ENCODE data around the gene TENT4B.

Gene TENT4B

GRCh38 chr16:50260206-50261159 lies 107.4 kb downstream of the TENT4B start:
- DNase-seq, result no peak

- no peak for DNase-seq
Observed at GRCh38 chr16:50261160-50261706, 108.1 kb downstream of the TENT4B start.

- DNase-seq, result no peak
Observed at GRCh38 chr16:50261707-50262235, 108.7 kb downstream of the TENT4B start.

GRCh38 chr16:50263060-50263909 lies 110.2 kb downstream of the TENT4B start:
- no peak for DNase-seq

GRCh38 chr16:50263940-50264929 lies 111.1 kb downstream of the TENT4B start:
- no peak for DNase-seq

GRCh38 chr16:50265260-50265659 lies 112.2 kb downstream of the TENT4B start:
- DNase-seq, result peak; percentile 20

- no peak for DNase-seq
Observed at GRCh38 chr16:50265716-50266336, 112.7 kb downstream of the TENT4B start.

- peak; percentile 81 for DNase-seq
Observed at GRCh38 chr16:50266337-50267091, 113.4 kb downstream of the TENT4B start, which contains the start of gene ADCY7. Gene ADCY7, plus strand, starts transcription at chr16:50266551. Its CDS starts 21,629 bp downstream, at chr16:50288180.

- no peak for DNase-seq
Observed at GRCh38 chr16:50267151-50267631, 114.1 kb downstream of the TENT4B start.

GRCh38 chr16:50267651-50268050 lies 114.5 kb downstream of the TENT4B start:
- DNase-seq, result no peak

GRCh38 chr16:50268352-50268751 lies 115.2 kb downstream of the TENT4B start:
- DNase-seq, result no peak

GRCh38 chr16:50269061-50269705 lies 116.1 kb downstream of the TENT4B start:
- DNase-seq, result no peak

GRCh38 chr16:50269769-50270509 lies 116.8 kb downstream of the TENT4B start:
- DNase-seq, result no peak

- no peak for DNase-seq
Observed at GRCh38 chr16:50270510-50271147, 117.5 kb downstream of the TENT4B start.

- no peak for DNase-seq
Observed at GRCh38 chr16:50271148-50272041, 118.3 kb downstream of the TENT4B start.

GRCh38 chr16:50272111-50272571 lies 119.0 kb downstream of the TENT4B start:
- DNase-seq, result no peak

GRCh38 chr16:50272687-50273381 lies 119.7 kb downstream of the TENT4B start:
- no peak for DNase-seq
